Measurements from ENCODE around the gene CD47.

- TF ChIP-seq CBX3 (IDR thresholded peaks at IDR 0.05; ENCODE audit: low read depth) (no peak), FOSL1 (IDR thresholded peaks at IDR 0.05; ENCODE audit: low read depth) (no peak), CTCF (IDR thresholded peaks at IDR 0.05 in 2 of 3, conservative IDR thresholded peaks at IDR 0.05 in 1 of 3; ENCODE audit: borderline replicate concordance in 1 of 3, insufficient read depth in 1 of 3, low read depth in 2 of 3, low read length in 2 of 3) (no peak), ZBTB33 (IDR thresholded peaks at IDR 0.05; ENCODE audit: extremely low read depth, insufficient replicate concordance, low read length) (no peak), YY1 (IDR thresholded peaks at IDR 0.05; ENCODE audit: extremely low read depth, insufficient replicate concordance, low read depth, low read length) (no peak), EZH2phosphoT487 (IDR thresholded peaks at IDR 0.05; ENCODE audit: borderline replicate concordance) (no peak), EZH2 (IDR thresholded peaks at IDR 0.05) (no peak), POLR2AphosphoS5 (IDR thresholded peaks at IDR 0.05; ENCODE audit: low read depth, low read length) (no peak), RAD21 (IDR thresholded peaks at IDR 0.05; ENCODE audit: low read depth) (no peak), CEBPB (IDR thresholded peaks at IDR 0.05; ENCODE audit: low read depth) (no peak)
Measured at GRCh38 chr3:108012304-108012703, 78.5 kb downstream of the CD47 start.
